ENCODE data around the gene VPS51.

The VPS51 gene

DNA sequence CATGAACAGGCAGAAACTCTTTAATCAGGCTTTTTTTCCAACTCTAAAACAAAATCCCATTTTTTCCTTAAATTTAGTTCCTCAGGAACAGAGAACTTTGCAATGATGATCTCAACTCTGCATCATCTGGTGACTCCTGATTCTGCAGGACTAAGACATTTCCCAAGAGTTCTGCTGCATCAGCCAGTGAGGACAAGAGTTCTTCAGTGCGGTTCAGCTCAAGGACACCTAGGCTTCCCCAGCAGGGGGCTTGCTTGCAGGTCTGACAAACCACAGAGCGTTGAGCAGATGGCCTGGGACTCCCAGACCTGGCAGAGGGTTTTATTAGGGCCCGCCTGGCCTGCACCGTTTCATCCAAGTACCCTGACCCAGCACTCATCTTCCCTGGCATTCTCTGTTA lies 18.6 kb upstream of the VPS51 start:
- DNase-seq = peak; percentile 39

DNA sequence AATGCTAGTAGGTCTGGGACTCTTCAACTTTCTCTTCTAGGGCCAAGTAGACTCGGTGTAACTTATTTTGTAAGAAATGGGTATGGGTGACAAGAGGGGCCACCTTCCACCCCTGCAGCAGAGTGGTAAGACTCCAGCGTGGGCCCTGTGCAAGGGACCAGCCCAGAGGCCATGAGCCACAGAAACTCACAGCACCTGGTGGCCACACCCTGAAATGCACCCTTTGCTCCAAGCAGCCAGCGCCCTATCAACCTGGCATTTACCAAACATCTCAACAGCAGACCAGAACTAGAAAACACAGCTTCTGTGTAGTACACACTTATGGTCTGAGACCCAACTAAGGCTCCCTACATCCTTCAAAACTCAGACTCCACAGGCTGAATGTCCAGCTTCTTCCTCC lies 17.9 kb upstream of the VPS51 start:
- peak; percentile 46 for DNase-seq

DNA sequence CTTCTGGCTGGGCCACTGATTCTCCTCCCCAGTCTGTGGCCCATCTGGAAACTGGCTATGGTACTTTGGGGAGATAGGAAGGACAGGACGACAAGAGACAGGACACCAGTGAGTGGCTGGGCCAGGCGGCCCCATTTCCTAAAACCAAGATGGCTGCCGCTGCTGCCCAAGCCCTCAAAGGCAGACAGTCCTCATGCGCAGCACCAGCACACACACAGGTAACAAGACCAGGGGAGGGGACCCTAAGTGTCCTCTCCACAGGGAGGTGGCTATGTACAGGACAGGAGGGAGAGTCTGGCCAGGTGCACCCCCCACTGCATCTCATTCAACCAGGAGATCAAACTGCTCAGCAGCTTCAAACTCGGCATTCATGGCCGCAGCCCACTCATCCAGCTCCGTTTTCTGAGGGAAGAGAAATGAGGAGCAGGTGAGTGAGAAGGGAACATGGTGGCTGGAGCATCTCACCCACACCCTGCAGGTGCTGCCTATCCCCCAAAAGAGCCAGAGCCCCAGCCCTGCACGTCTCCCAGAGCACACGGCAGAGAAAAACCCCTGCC lies 17.1 kb upstream of the VPS51 start:
- no peak for DNase-seq

DNA sequence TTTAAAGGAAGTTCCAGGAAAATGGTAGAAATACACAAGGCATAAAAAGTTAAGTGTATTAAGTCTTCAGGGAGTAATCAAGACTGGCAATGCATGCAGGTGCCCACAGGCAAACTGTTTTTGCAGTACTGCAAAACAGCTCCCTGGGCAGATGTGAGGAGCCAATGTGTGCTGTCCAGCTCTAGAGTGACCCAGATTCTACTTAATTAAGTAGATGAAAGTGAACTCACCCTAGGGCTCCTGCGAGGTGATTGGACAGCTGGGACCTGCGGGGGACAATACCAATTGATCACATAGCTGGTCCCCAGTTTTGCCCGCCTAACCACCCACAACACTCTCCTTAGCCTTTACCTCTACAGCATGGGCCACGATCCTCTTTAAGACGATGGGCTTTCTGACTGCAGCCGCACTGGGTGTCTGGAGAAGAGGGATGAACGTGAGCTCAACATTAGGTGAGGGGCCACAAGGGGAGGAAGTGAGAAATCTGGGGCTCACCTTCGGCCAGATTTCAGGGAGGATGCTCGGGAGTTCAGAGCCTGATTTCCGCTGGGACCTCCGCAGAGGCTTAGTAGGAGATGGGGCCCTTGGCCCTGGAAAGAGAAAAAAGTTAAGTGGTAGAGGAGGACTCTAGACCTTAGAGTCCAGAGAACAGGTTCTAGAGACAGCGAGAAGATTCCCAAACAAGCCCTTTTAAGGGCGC lies 12.7 kb upstream of the VPS51 start:
- DNase-seq = no peak

DNA sequence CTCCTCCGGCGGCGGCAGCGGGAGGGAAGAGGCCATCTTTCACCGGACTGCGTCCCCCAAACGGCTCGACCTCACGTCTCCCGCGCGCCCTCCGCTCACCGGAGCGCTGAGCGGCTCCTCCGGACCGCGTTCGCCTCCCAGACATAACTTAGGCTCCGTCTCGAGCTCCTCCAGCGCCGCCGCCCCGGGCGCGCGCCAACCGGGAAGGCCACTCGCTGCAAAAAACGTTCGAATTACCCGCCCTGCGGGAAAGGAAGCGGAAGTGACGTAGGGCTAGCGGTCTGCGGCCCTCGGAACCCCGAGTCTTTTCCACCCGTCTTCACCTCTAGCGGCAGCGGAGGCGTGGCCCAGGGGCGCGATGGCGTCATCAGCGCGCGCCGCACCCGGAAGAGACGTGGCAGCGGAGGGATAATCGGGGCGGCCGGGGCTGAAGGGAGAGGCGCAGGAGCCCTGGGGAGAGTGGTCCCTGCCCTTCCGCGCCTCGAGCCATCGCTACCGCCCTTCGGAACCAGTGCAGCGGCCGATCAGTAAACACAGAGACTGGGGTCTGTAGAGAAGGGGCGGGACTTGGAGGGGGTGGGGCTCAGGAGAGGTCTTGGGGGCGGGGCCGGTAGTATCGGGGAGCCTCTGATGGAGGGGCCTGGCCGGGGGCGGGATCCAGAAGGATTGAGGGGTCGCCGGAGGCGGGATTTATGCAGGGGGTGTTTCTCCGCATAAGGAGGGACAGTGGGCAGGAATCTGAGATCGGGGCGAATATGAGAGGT lies 12.0 kb upstream of the VPS51 start, which contains the start of the genes CDCA5 and ZFPL1:
TSS of gene CDCA5 (minus strand) at position 207 of the 764 bp plus-strand sequence. CDS start at position 145, 62 bp downstream.
TSS of gene ZFPL1 (plus strand) at position 389 of the 764 bp plus-strand sequence. CDS start 477 bp downstream, outside the sequence.
- DNase-seq = peak; percentile 97

DNA sequence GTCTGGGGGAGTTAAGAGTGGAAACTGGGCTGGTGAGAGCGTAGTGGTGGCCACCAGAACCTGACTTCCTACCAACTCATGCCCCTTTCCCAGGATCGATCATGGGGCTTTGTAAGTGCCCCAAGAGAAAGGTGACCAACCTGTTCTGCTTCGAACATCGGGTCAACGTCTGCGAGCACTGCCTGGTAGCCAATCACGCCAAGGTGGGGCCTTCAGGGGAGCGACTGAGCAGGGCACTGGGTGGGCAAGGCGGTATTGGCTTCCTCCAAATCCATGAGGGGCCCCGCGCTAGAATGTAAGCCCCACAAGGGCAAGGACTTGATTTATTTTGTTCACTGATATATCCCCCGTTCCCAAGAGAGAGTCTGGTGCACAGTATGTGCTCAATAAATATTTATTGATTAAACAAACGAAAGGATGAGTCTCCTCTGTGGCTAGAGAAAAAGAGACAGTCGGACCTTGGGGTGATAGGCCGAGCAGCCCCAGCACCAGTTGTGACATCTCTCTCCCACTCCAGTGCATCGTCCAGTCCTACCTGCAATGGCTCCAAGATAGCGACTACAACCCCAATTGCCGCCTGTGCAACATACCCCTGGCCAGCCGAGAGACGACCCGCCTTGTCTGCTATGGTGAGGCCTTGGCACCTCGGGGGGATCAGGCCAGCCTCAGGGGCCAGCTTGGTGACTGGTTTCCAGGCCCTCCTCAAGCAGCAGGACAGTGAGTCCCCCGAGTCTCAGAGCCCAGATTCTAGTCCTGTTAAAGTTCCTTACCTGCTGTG lies 11.2 kb upstream of the VPS51 start:
- DNase-seq = no peak

DNA sequence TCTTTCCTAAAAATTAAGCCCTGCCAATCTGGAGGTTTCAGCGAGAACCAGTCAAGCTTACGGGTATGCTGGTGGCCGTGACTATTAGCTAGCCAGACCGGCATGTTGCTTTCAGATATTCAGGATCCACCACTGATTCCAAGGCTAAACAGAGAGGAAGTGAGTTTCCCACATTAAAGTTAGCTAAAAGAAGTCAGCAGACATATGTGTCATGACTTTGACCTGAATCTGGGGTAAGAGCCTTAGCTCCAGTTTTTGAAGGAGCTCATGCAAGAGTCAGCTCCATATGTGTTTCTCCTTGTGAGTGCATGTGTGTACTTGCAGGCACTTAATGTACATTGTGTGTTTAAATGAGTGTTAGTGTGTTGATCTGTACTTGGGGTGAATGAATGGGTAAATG lies 10.6 kb upstream of the VPS51 start:
- DNase-seq = peak; percentile 56

DNA sequence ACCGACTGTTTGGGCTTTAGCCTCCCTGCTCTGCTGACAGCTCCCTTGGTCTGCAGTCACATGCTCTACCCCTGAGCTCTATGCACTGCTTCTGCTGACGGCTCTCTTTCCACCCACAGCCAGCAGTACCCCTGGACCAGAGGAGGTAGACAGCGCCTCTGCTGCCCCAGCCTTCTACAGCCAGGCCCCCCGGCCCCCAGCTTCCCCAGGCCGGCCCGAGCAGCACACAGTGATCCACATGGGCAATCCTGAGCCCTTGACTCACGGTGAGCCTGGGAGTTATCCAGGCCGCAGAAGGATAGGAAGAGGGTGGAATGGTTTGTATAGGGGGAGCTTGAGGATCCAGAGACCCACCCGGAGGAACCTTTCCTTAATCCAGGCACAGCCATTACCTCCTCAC lies 9.2 kb upstream of the VPS51 start:
- no peak for DNase-seq

DNA sequence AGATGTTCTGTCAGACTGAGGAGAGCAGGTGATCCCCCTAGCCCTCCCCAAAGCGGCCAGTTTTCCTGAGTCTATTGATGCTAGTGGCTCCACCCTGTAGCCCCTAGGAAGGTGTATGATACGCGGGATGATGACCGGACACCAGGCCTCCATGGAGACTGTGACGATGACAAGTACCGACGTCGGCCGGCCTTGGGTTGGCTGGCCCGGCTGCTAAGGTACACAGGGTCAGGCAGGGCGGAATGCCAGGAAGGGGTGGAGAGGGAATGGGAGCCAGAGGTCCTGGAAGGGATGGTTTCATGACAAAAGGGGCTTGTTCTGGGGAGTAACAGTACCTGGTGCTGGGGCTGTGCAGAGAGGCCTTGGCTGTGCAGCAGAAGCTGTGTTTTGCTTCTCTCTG lies 8.8 kb upstream of the VPS51 start:
- DNase-seq = no peak

DNA sequence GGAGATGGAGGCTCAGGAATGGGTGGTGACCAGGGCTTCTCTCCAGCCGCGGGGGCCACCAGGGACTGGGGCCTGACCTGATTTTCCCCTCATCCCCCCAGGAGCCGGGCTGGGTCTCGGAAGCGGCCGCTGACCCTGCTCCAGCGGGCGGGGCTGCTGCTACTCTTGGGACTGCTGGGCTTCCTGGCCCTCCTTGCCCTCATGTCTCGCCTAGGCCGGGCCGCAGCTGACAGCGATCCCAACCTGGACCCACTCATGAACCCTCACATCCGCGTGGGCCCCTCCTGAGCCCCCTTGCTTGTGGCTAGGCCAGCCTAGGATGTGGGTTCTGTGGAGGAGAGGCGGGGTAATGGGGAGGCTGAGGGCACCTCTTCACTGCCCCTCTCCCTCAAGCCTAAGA lies 8.2 kb upstream of the VPS51 start:
- DNase-seq = no peak

DNA sequence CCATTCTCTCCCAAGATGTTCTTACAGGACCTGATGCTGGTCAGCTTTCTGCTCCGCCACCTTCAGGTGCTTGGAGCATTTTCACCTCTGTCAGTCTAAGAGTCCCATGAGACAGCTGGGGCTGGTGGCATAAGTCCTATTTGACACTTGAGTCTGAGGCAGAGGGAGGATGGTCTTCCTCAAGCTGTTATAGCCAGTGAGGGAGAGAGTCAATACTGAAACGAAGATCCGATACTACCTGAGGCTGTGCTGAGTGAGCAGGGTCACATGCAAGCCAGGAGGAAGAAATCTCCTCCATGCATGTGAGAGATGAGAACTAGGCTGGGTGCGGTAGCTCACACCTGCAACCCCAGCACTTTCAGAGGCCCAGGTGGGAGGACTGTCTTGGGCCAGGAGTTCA lies 6.4 kb upstream of the VPS51 start:
- DNase-seq = no peak

DNA sequence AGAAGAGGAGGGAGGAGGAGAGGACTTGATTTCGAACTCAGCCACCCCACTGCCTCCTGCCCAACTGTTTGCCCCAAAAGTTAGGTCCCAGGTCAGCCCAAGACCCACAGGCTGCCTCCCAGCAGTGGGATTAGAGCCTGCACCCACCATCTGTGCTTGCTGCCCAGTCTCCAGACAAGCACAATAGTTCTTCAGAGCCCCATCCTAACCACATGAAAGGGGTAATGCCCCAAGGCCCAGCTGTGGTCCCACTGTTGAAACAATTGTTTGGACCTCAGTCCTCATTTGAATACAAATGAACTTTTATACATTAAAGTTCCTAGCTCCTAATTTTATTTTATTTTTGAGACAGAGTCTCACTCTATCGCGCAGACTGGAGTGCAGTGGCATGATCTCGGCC lies 5.4 kb upstream of the VPS51 start:
- no peak for DNase-seq

DNA sequence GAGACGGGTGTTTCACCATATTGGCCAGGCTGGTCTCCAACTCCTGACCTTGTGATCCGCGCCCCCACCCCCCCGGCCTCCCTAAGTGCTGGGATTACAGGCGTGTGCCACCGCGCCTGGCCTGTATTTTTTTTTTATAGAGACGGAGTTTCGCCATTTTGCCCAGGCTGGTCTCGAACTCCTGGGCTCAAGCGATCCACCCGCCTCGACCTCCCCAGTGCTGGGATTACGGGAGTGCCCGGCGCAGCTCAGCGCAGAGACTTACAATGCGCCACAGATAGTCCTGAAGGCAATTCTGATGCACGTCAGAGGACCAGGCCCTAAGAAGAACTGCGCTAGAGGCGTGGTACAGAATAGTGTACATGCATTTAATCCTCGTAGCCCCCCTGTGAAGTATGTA lies 587 bp upstream of the VPS51 start:
- no peak for DNase-seq

DNA sequence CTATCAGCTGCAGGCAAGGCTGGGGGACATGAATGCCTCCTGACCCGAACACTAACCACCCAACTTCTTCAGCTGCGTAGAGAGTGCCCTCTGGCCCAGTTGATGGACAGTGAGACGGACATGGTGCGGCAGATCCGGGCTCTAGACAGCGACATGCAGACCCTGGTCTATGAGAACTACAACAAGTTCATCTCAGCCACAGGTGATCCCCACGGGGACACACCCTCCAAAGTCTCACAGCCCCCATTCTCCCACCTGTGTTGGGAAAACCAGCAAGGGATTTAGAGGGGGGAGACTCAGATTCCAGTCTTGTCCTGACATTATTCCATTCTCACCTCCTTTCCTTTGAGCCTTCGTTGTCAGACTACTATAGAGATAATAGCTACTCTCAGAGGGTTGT lies 912 bp downstream of the VPS51 start:
- DNase-seq = no peak

DNA sequence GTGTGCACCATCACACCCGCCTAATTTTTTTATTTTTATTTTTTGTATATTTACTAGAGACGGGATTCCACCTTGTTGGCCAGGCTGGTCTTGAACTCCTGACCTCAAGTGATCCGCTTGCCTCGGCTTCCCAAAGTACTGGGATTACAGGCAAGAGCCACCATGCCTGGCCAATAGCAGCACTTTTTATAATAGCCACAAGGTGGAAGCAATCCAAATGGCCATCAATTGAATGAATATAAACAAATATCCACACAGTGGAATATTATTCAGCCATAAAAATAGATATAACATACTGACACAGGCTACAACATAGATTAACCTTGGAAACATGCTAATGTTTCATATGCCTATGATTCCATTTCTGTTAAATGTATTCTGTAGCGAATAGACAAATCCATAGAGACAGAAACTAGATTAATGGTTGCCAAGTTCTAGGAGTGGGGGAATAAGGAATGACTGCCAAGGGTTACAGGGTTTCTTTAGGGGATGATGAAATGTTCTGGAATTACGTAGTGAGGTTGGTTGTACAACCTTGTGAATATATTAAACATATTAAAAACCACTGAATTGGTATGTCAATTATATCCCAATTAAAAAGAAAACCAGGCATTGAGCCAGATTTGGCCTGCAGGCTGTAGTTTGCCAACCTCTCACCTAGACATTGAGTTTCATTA lies 4.8 kb downstream of the VPS51 start:
- no peak for DNase-seq

DNA sequence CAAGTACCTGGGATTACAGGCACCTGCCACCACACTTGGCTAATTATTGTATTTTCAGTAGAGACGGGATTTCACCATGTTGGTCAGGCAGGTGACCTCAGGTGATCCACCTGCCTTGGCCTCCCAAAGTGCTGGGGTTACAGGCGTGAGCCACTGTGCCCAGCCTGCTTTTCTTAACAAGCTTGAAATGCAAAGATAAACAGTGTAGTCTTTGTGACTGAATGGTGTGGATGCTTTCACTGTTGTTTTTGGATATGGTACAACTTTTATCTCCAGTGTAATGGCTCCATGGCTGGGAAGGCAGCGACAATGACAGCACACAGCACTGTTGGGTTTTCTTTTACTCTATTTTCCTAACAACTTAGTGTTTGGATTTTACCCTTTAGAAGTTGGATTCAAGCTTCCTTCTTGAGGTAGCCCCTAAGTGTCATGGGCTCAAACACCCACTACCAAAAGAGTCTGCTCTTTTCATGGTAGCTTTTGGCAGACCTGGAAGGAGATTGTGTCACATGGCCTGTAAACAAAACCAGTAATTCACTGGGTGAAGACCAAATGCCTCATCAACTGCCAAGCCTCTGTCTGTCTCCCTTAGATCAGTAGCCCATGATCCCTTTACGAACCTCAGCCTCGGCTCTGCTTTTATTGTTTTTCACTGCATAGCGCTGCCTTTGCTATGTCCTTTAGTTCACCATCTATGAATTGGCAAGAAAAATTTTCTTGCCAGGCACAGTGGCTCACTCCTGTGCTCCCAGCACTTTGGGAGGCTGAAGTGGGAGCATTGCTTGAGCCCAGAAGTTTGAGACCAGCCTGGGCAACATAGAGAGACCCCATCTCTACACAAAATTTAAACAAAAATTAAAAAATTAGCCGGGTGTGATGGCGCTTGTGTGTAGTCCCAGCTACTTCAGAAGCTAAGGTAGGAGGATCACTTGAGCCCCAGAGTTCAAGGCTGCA lies 6.4 kb downstream of the VPS51 start:
- DNase-seq = no peak

DNA sequence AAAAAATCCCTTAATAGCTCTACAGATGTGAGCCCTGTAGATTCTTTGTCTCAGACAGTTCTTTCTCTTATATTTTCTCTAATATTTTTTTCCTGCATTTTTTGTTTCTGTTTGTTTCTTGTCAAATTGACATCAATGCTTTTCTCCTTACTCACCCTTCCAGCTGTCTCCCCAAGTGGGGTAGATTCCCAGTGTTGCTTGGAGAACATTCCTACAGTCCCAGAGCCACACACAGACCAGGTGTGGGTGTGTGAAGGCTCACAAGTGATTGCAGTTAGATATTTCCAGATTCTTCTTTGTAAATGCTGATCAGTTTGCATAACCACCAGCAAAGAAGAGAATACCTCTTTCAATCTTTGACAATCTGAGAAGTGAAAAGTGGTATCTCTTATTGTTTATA lies 7.5 kb downstream of the VPS51 start:
- DNase-seq = no peak

DNA sequence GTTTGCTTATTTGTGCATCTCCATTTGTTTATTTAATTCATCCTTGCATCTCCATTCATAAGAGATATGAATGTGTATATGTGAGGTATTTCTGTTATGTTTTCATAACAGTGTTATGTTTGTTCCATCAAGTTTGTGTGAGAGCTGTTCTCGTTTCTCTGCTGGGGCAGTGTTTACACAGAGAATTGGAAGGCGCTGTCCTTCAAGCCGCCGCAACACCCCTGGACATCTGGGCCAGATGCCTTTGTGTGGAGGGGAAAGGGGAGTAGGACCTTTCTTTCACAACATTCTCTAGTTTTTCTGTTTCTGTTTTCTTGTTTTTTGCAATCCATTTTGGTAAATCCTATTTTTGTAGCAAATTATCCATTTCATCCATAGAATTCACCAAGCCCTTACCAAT lies 8.6 kb downstream of the VPS51 start:
- DNase-seq = no peak

DNA sequence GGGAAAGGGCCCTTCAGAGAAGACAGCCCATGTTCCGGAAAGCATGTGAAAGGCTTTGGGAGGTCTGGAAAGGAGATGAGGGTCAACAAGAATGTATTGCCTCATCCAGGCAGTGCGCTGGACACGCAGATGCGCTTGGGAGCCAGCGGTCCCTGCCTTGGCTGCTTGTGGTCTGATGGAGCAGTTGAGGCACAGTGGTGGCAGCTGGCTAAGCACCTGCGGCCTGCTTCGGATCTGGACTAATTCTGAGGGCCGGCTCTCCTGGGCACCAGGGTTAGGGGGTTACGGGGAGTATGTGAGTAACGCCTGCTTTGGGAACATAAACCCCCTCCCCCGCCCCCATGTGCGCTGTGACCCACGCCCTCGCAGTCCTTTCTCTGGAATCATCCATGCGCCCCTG lies 11.1 kb downstream of the VPS51 start:
- no peak for DNase-seq

DNA sequence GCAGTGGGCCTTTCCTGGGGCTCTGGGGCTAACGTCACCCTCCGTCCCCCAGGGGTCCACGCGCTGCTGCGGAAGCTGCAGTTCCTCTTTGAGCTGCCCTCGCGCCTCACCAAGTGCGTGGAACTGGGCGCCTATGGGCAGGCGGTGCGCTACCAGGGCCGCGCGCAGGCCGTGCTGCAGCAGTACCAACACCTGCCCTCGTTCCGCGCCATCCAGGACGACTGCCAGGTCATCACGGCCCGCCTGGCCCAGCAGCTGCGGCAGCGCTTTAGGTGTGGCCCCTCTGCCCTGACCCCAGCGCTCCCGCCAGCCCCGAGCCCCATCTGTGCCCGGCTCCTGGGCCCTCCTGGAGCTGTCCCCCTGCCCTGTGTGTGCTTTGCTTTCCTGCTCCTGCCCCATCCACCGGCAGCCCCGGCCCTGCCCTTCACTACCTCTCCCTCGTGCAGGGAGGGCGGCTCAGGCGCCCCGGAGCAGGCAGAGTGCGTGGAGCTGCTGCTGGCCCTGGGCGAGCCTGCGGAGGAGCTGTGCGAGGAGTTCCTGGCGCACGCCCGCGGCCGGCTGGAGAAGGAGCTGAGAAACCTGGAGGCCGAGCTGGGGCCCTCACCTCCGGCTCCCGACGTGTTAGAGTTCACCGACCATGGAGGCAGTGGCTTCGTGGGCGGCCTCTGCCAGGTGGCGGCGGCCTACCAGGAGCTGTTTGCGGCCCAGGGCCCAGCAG lies 11.9 kb downstream of the VPS51 start:
- DNase-seq = no peak

Data from inflammatory macrophage treated with lipopolysaccharide for 4 hours (primary cell).